Brain microvascular endothelial cell (primary cell): ENCODE measurements around the gene CTNNA3.

Experiments
- DNase-seq: peaks from one replicate; pipeline ENCODE4 v3.0.0-alpha.2; 2020
- H3K27ac ChIP-seq: fragments of 250-450 bp; sonication (Bioruptor Pico); 2 replicates; pipeline ENCODE4 v1.5.1; 2020; ENCODE audit warnings: mild to moderate bottlenecking, moderate library complexity
- H3K27me3 ChIP-seq: fragments of 250-450 bp; sonication (Bioruptor Pico); replicated peaks from 2 replicates; pipeline ENCODE4 v1.5.1; 2020; ENCODE audit warnings: mild to moderate bottlenecking
- H3K36me3 ChIP-seq: fragments of 250-450 bp; sonication (Bioruptor Pico); replicated peaks from 2 replicates; pipeline ENCODE4 v1.5.1; 2020; ENCODE audit warnings: mild to moderate bottlenecking
- H3K4me3 ChIP-seq: 2 replicates; pipeline ENCODE4 v1.5.1; 2011; ENCODE audit warnings: low read depth, mild to moderate bottlenecking, control low read depth, low read length, moderate library complexity
- in situ Hi-C: cut with HindIII; loops from 2 replicates; pipeline ENCODE4 v1.10.0; 2017; ENCODE audit warnings: low sequenced_read_pairs, low pct_ligation_motif_present
- TF ChIP-seq, protein P1 (sequence below): IDR thresholded peaks from 2 replicates; pipeline ENCODE4 v1.5.1; 2011; ENCODE audit warnings: low read depth, mild to moderate bottlenecking, moderate library complexity, low read length, control low read depth, inconsistent platforms; ENCODE audit errors: missing control alignments

CTNNA3 gene

DNA sequence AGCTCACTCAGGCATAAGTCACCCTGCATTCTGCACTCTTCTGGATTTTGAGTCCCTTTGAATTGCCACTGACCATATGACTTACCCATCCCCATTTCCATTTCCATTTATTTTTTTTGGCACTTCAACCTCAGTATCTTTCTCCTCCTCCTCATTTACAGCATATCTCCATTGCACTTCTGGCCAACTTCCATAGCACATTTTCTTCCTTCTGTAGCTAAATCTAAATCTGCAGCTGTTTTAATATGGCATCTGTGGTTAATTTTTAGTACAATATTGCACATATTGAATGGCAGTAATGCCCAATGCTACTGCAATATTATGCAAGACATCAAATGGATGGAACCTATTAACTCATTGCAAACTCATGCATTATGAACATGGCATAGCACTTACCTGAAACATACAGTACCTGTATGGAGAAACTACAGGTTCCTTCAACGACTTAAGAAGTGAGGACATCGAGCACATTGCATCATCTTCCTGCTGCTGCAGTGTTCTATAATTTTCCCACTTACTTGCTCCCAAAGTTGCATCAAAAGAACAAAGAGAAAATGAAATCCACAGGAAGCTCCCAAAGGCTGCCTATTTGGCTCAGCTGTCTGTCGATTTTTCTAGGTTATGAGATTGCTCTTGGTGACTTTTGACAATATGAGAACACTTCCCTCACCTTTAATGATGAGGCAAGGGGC, 714.5 kb downstream of the CTNNA3 start:
- Histone ChIP-seq H3K4me3 (no peak overlapping the region), H3K27ac (no peak overlapping the region), H3K36me3 (no peaks in the 10 kb centered on the region), H3K27me3 (no peaks in the 10 kb centered on the region)
- in situ Hi-C loops: no loop called here
- no peak for DNase-seq
- TF ChIP-seq, protein P1, sequence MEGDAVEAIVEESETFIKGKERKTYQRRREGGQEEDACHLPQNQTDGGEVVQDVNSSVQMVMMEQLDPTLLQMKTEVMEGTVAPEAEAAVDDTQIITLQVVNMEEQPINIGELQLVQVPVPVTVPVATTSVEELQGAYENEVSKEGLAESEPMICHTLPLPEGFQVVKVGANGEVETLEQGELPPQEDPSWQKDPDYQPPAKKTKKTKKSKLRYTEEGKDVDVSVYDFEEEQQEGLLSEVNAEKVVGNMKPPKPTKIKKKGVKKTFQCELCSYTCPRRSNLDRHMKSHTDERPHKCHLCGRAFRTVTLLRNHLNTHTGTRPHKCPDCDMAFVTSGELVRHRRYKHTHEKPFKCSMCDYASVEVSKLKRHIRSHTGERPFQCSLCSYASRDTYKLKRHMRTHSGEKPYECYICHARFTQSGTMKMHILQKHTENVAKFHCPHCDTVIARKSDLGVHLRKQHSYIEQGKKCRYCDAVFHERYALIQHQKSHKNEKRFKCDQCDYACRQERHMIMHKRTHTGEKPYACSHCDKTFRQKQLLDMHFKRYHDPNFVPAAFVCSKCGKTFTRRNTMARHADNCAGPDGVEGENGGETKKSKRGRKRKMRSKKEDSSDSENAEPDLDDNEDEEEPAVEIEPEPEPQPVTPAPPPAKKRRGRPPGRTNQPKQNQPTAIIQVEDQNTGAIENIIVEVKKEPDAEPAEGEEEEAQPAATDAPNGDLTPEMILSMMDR: no peak

DNA sequence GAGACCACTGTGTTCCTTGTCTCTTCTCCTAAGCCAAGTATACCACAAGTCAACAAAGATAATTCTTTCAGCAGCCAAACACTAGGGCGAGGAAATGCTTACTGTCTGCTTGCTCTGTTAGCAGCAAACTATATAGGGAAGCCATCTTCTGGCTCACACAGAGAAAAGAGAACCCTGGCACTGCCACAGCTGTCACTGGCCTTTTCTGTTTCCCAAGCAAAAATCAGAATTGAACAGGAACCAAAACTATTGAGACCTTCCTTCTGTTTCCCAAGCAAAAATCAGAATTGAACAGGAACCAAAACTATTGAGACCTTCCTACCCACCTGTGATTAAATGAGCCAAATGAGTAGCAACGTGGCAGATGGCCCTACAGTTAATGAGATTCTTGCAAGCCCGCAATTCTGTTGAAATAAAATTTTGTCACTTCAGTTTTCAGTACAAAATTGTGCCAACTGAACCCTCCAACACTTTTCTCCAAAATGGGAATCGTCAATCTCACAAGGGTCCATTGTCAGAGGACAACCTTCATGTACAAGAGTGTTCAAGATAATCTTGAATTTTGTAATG, 715.7 kb downstream of the CTNNA3 start:
- no peak overlapping the region for H3K4me3 ChIP-seq
- TF ChIP-seq, protein P1: no peak
- H3K27ac ChIP-seq: no peak overlapping the region
- no peaks in the 10 kb centered on the region for H3K27me3 ChIP-seq
- in situ Hi-C loops: no loop called here
- no peaks in the 10 kb centered on the region for H3K36me3 ChIP-seq
- no peak for DNase-seq

DNA sequence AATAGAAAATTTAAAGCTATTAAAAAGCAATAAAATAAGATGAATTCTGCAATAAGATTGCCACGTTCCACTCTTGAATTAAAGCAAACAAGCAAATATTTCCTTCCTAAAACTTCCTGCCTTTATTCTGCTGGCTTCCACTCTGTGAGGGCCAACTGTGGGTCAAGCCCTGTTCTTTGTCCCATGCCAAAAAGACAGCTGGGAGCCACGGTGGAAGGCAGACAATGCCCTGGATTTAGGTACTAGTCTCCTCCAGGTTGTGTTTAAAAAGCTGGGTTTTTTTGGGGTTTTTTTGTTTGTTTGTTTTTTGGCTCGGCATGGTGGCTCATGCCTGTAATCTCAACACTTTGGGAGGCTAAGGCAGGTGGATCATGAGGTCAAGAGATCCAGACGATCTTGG, 731.0 kb downstream of the CTNNA3 start:
- in situ Hi-C loops: no loop called here

DNA sequence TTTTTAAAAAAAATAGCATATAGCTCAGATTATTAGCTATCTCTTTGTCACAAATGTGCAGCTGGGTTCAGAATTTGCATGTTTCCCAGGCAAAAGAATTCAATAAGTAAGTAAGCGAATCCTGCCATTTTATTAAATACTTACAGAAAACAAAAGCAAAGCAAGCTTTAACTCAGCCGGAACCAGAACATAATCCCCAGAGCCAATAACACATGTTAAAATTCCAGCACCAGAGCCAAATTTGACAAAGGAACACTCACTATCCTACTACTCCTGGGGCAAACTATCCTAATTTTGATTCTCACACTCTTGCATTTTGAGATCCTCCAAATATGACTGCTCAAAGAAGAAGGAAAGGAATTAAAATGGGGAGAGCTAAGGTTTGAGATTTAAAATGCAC, 737.5 kb downstream of the CTNNA3 start:
- in situ Hi-C loops: no loop called here
- no peak overlapping the region for H3K4me3 ChIP-seq
- no peaks in the 10 kb centered on the region for H3K36me3 ChIP-seq
- no peaks in the 10 kb centered on the region for H3K27me3 ChIP-seq
- TF ChIP-seq, protein P1: no peak
- H3K27ac ChIP-seq: no peak overlapping the region
- no peak for DNase-seq

More for the DNA sequence above, 731.0 kb downstream of the CTNNA3 start:
- no peaks in the 10 kb centered on the region for H3K27me3 ChIP-seq
- no peak overlapping the region for H3K4me3 ChIP-seq
- TF ChIP-seq, protein P1: no peak
- H3K27ac ChIP-seq: no peak overlapping the region
- H3K36me3 ChIP-seq: no peaks in the 10 kb centered on the region
- DNase-seq: no peak

DNA sequence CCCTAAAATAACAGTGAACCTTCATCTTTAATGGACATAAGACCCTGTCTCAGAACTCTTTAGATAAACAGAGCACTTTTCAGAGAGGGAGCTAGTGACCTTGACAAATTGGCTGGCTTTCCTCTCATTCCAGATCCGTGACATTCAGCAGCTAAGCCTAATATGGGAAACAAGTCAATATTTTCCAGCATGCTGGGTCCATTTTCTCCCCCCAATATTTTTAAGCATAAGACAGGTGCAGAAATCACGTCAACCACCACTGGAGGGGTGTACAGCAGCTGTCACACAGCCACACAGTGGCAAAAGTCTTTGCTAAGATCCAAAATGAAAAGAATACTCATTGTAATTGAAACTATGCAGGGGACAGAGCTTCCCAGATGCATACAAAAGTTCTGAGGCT, 744.1 kb downstream of the CTNNA3 start:
- Histone ChIP-seq H3K27ac (no peak overlapping the region), H3K4me3 (no peak overlapping the region), H3K36me3 (no peaks in the 10 kb centered on the region), H3K27me3 (no peaks in the 10 kb centered on the region)
- no peak for DNase-seq
- in situ Hi-C loops: no loop called here
- TF ChIP-seq, protein P1: no peak

DNA sequence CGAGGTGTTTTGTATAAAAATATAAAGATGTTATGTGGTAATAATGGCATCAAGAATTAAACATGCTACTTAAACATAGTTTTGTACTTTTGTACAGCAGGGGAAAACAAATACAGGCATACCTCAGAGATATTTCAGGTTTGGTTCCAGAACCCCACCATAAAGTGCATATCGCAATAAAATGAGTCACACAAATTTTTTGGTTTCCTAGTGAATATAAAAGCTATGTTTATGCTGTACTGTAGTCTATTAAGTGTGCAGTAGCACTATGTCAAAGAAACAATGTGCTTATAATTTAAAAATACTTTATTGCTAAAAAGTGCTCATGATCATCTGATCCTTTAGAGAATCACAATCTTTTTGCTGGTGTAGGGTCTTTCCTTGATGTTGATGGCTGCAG, 752.4 kb downstream of the CTNNA3 start:
- no peaks in the 10 kb centered on the region for H3K27me3 ChIP-seq
- H3K27ac ChIP-seq: no peak overlapping the region
- no peaks in the 10 kb centered on the region for H3K36me3 ChIP-seq
- DNase-seq: no peak
- in situ Hi-C loops: no loop called here
- no peak overlapping the region for H3K4me3 ChIP-seq
- TF ChIP-seq, protein P1: no peak
